OCI-LY3 (cell line): Measurements from ENCODE around the gene STK39.

Source experiments
- H2AFZ ChIP-seq: fragments of 200-600, 300-600 bp; shearing (Covaris generic); 2 replicates; pipeline ENCODE4 v1.6.0; 2014; ENCODE audit warnings: antibody characterized with exemption, low read depth, low read length
- H3K27ac ChIP-seq: fragments of 200-600, 300-600 bp; sonication (generic); 2 replicates; pipeline ENCODE4 v1.5.1; 2014; ENCODE audit warnings: mild to moderate bottlenecking, low read length, moderate library complexity, mixed read lengths
- H3K27me3 ChIP-seq: fragments of 200-600, 300-600 bp; sonication (generic); 2 replicates; pipeline ENCODE4 v1.6.1; 2014; ENCODE audit warnings: low read depth, low read length, mixed read lengths
- H3K36me3 ChIP-seq: fragments of 200-600, 300-600 bp; sonication (generic); replicated peaks from 2 replicates; pipeline ENCODE3; 2014; ENCODE audit warnings: low read depth, low read length, mixed read lengths
- H3K4me1 ChIP-seq: fragments of 300-600, 200-600 bp; sonication (generic); 2 replicates; pipeline ENCODE4 v1.6.1; 2014; ENCODE audit warnings: low read length, mixed read lengths
- H3K4me2 ChIP-seq: fragments of 200-600, 300-600 bp; sonication (generic); 2 replicates; pipeline ENCODE4 v1.6.1; 2014; ENCODE audit warnings: low read length, mixed read lengths
- H3K4me3 ChIP-seq: fragments of 300-600, 200-600 bp; sonication (generic); 2 replicates; pipeline ENCODE4 v1.5.1; 2014; ENCODE audit warnings: antibody characterized with exemption, mild to moderate bottlenecking, low read length, moderate library complexity
- H3K79me2 ChIP-seq: fragments of 300-600, 200-600 bp; shearing (Covaris generic); 2 replicates; pipeline ENCODE4 v1.6.1; 2014; ENCODE audit warnings: mild to moderate bottlenecking, low read length, mixed read lengths
- H3K9ac ChIP-seq: fragments of 300-600, 200-600 bp; shearing (Covaris generic); 2 replicates; pipeline ENCODE4 v1.6.0; 2014; ENCODE audit warnings: mild to moderate bottlenecking, low read length, moderate library complexity
- H3K9me3 ChIP-seq: fragments of 200-600, 300-600 bp; shearing (Covaris generic); 2 replicates; pipeline ENCODE4 v1.6.1; 2014; ENCODE audit warnings: low read length, mixed read lengths; ENCODE audit not compliant: insufficient read depth
- H4K20me1 ChIP-seq: fragments of 200-600, 300-600 bp; sonication (generic); 2 replicates; pipeline ENCODE4 v1.6.1; 2016; ENCODE audit warnings: low read length, mixed read lengths; ENCODE audit not compliant: insufficient read depth
- CTCF ChIP-seq: fragments of 200-600, 300-600 bp; sonication (generic); IDR thresholded peaks from 2 replicates; pipeline ENCODE4 v1.5.1; 2014; ENCODE audit warnings: antibody characterized with exemption, low read length, low read depth
- EZH2phosphoT487 ChIP-seq: fragments of 200-600 bp; shearing (Covaris generic); IDR thresholded peaks from 2 replicates; pipeline ENCODE4 v1.6.1; 2018; ENCODE audit warnings: antibody characterized with exemption, mixed run types, low read depth

The STK39 gene

GRCh38 chr2:167908786-167909185 lies 338.6 kb downstream of the STK39 start:
- peak overlapping the region; percentile 45 for H3K4me2 ChIP-seq
- no peak overlapping the region for H3K4me3 ChIP-seq
- H3K27me3 ChIP-seq: no peaks in the 10 kb centered on the region
- TF ChIP-seq EZH2phosphoT487 (no peak), CTCF (no peak)
- no peaks in the 10 kb centered on the region for H4K20me1 ChIP-seq
- H3K4me1 ChIP-seq: peaks cover 11% of the 10 kb centered on the region
- H3K9ac ChIP-seq: no peak overlapping the region; the same call in 1 of the 2 replicates
- H3K27ac ChIP-seq: no peak overlapping the region
- H3K36me3 ChIP-seq: no peaks in the 10 kb centered on the region
- peak overlapping the region; percentile 82 for H2AFZ ChIP-seq
- no peaks in the 10 kb centered on the region for H3K79me2 ChIP-seq
- no peaks in the 10 kb centered on the region for H3K9me3 ChIP-seq

- H3K4me1 ChIP-seq: peaks cover 17% of the 10 kb centered on the region
- H3K36me3 ChIP-seq: no peaks in the 10 kb centered on the region
- no peaks in the 10 kb centered on the region for H3K79me2 ChIP-seq
- no peaks in the 10 kb centered on the region for H4K20me1 ChIP-seq
- no peak overlapping the region for H3K4me2 ChIP-seq
- TF ChIP-seq CTCF: no peak
- no peak for TF ChIP-seq EZH2phosphoT487
- H3K27ac ChIP-seq: no peak overlapping the region
- no peaks in the 10 kb centered on the region for H3K9me3 ChIP-seq
- H2AFZ ChIP-seq: no peak overlapping the region
- H3K9ac ChIP-seq: no peak overlapping the region
- no peaks in the 10 kb centered on the region for H3K27me3 ChIP-seq
- no peak overlapping the region for H3K4me3 ChIP-seq
These were observed 341.7 kb downstream of the STK39 start for GRCh38 chr2:167905668-167906067.
